PC-3 (cell line): Measurements from ENCODE around the gene MX1.

ENCODE experiments used
- EZH2 ChIP-seq: fragments of 300-600 bp; sonication (generic); IDR thresholded peaks from one replicate; pipeline ENCODE4 v1.6.1; 2017; ENCODE audit warnings: antibody characterized with exemption, mild to moderate bottlenecking, low read length; ENCODE audit not compliant: unreplicated experiment
- TF ChIP-seq, protein P1 (sequence below): fragments of 300-600 bp; sonication (generic); conservative IDR thresholded peaks from 2 replicates; pipeline ENCODE4 v1.5.1; 2017; ENCODE audit warnings: antibody characterized with exemption, low read depth, mild to moderate bottlenecking, low read length

DNA sequence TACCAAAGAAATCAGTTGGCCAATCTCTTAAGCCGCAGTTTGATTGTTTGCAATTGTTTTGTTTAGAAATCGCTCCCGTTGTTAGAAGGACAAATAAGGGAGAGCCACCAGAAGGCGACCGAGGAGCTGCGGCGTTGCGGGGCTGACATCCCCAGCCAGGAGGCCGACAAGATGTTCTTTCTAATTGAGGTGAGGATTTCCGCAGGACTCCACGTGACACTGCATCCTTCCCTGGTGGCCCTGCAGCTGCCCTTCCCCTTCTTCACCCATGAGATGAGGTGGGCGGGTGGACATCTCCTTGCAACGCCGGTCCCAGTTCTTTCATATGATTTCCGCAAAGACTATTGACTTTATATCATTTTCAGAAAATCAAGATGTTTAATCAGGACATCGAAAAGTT lies 27.2 kb upstream of the MX1 start:
- TF ChIP-seq, protein P1, sequence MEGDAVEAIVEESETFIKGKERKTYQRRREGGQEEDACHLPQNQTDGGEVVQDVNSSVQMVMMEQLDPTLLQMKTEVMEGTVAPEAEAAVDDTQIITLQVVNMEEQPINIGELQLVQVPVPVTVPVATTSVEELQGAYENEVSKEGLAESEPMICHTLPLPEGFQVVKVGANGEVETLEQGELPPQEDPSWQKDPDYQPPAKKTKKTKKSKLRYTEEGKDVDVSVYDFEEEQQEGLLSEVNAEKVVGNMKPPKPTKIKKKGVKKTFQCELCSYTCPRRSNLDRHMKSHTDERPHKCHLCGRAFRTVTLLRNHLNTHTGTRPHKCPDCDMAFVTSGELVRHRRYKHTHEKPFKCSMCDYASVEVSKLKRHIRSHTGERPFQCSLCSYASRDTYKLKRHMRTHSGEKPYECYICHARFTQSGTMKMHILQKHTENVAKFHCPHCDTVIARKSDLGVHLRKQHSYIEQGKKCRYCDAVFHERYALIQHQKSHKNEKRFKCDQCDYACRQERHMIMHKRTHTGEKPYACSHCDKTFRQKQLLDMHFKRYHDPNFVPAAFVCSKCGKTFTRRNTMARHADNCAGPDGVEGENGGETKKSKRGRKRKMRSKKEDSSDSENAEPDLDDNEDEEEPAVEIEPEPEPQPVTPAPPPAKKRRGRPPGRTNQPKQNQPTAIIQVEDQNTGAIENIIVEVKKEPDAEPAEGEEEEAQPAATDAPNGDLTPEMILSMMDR = no peak
- no peak for TF ChIP-seq EZH2
